ENCODE results near the gene DLGAP1. TPM values are rescaled to one million over a fixed set of nuclear protein-coding genes. Genes with fewer than 3 reads are reported as not detected.

Gene DLGAP1
- total and polyA plus RNA-seq, 4 donors = 0.75 to 6.6 (median 3.6) TPM

- H3K4me1 ChIP-seq (ENCODE audit: control insufficient read depth in 1 of 2, insufficient read depth in 2 of 2, low read length in 2 of 2) = no peaks in the 10 kb centered on the region
- ATAC-seq (ENCODE audit: low FRiP score) (no peak), DNase-seq (no peak)
- no peak overlapping the region for H3K4me3 ChIP-seq (ENCODE audit: low read length in 2 of 2)
- intact Hi-C loops (cut with DNase I) = no loop called here
- H3K9me3 ChIP-seq (ENCODE audit: control insufficient read depth, low read length) = no peaks in the 10 kb centered on the region
- H3K27me3 ChIP-seq (ENCODE audit: control insufficient read depth in 1 of 2, insufficient read depth in 2 of 2, low read length in 1 of 2) = no peaks in the 10 kb centered on the region
- no peak overlapping the region for H3K27ac ChIP-seq (ENCODE audit: low read depth in 1 of 2, low read length in 2 of 2)
- 74% methylated on average over 4 of the region's 4 CpGs for WGBS, 2 donors
- H3K36me3 ChIP-seq (ENCODE audit: control insufficient read depth in 1 of 2, insufficient read depth in 2 of 2, low read length in 1 of 2) = no peaks in the 10 kb centered on the region
Measured at GRCh38 chr18:3791238-3791637, 663.9 kb downstream of the DLGAP1 start.

GRCh38 chr18:3790703-3791102 lies 664.4 kb downstream of the DLGAP1 start:
- WGBS, 2 donors = 61 to 67% methylated on average over 5 of the region's 5 CpGs
- H3K27me3 ChIP-seq (ENCODE audit: control insufficient read depth in 1 of 2, insufficient read depth in 2 of 2, low read length in 1 of 2) = no peaks in the 10 kb centered on the region
- no peaks in the 10 kb centered on the region for H3K9me3 ChIP-seq (ENCODE audit: control insufficient read depth, low read length)

GRCh38 chr18:3789525-3789924 lies 665.6 kb downstream of the DLGAP1 start:
- WGBS, 2 donors = 96 to 97% methylated on average over 1 of the region's 1 CpG
- intact Hi-C loops (cut with DNase I) = no loop called here
- ATAC-seq (ENCODE audit: low FRiP score) = no peak

More at GRCh38 chr18:3790703-3791102, 664.4 kb downstream of the DLGAP1 start:
- DNase-seq = no peak
- ATAC-seq (ENCODE audit: low FRiP score) = no peak
- H3K4me3 ChIP-seq (ENCODE audit: low read length in 2 of 2) = no peak overlapping the region
- intact Hi-C loops (cut with DNase I) = no loop called here
- H3K27ac ChIP-seq (ENCODE audit: low read depth in 1 of 2, low read length in 2 of 2) = no peak overlapping the region
- no peaks in the 10 kb centered on the region for H3K4me1 ChIP-seq (ENCODE audit: control insufficient read depth in 1 of 2, insufficient read depth in 2 of 2, low read length in 2 of 2)
- H3K36me3 ChIP-seq (ENCODE audit: control insufficient read depth in 1 of 2, insufficient read depth in 2 of 2, low read length in 1 of 2) = peaks cover 0 to 2% of the 10 kb centered on the region in 2 donors

GRCh38 chr18:3784949-3785348 lies 670.2 kb downstream of the DLGAP1 start:
- 95 to 100% methylated on average over 1 of the region's 1 CpG for WGBS, 2 donors
- Histone ChIP-seq H3K4me3 (ENCODE audit: low read length in 2 of 2) (no peak overlapping the region), H3K27me3 (ENCODE audit: control insufficient read depth in 1 of 2, insufficient read depth in 2 of 2, low read length in 1 of 2) (no peaks in the 10 kb centered on the region), H3K27ac (ENCODE audit: low read depth in 1 of 2, low read length in 2 of 2) (no peak overlapping the region), H3K9me3 (ENCODE audit: control insufficient read depth, low read length) (peaks cover 1% of the 10 kb centered on the region), H3K4me1 (ENCODE audit: control insufficient read depth in 1 of 2, insufficient read depth in 2 of 2, low read length in 2 of 2) (no peaks in the 10 kb centered on the region), H3K36me3 (ENCODE audit: control insufficient read depth in 1 of 2, insufficient read depth in 2 of 2, low read length in 1 of 2) (peaks cover 0 to 2% of the 10 kb centered on the region in 2 donors)
- intact Hi-C loops (cut with DNase I) = no loop called here
- DNase-seq (no peak), ATAC-seq (ENCODE audit: low FRiP score) (no peak)

More at GRCh38 chr18:3789525-3789924, 665.6 kb downstream of the DLGAP1 start:
- Histone ChIP-seq H3K36me3 (ENCODE audit: control insufficient read depth in 1 of 2, insufficient read depth in 2 of 2, low read length in 1 of 2) (peaks cover 0 to 2% of the 10 kb centered on the region in 2 donors), H3K4me3 (ENCODE audit: low read length in 2 of 2) (no peak overlapping the region), H3K9me3 (ENCODE audit: control insufficient read depth, low read length) (peaks cover 1% of the 10 kb centered on the region), H3K27me3 (ENCODE audit: control insufficient read depth in 1 of 2, insufficient read depth in 2 of 2, low read length in 1 of 2) (no peaks in the 10 kb centered on the region), H3K4me1 (ENCODE audit: control insufficient read depth in 1 of 2, insufficient read depth in 2 of 2, low read length in 2 of 2) (no peaks in the 10 kb centered on the region), H3K27ac (ENCODE audit: low read depth in 1 of 2, low read length in 2 of 2) (no peak overlapping the region)
- DNase-seq = no peak

GRCh38 chr18:3782901-3783300 lies 672.2 kb downstream of the DLGAP1 start:
- H3K9me3 ChIP-seq (ENCODE audit: control insufficient read depth, low read length) = peaks cover 1% of the 10 kb centered on the region
- 96 to 99% methylated on average over 1 of the region's 1 CpG for WGBS, 2 donors
- no peak overlapping the region for H3K27ac ChIP-seq (ENCODE audit: low read depth in 1 of 2, low read length in 2 of 2)
- H3K4me1 ChIP-seq (ENCODE audit: control insufficient read depth in 1 of 2, insufficient read depth in 2 of 2, low read length in 2 of 2) = no peaks in the 10 kb centered on the region
- intact Hi-C loops (cut with DNase I) = no loop called here
- H3K27me3 ChIP-seq (ENCODE audit: control insufficient read depth in 1 of 2, insufficient read depth in 2 of 2, low read length in 1 of 2) = no peaks in the 10 kb centered on the region
- H3K4me3 ChIP-seq (ENCODE audit: low read length in 2 of 2) = no peak overlapping the region
- no peak for DNase-seq
- peaks cover 0 to 2% of the 10 kb centered on the region in 2 donors for H3K36me3 ChIP-seq (ENCODE audit: control insufficient read depth in 1 of 2, insufficient read depth in 2 of 2, low read length in 1 of 2)
- ATAC-seq (ENCODE audit: low FRiP score) = no peak

- DNase-seq (no peak), ATAC-seq (ENCODE audit: low FRiP score) (no peak)
- H3K36me3 ChIP-seq (ENCODE audit: control insufficient read depth in 1 of 2, insufficient read depth in 2 of 2, low read length in 1 of 2) = no peaks in the 10 kb centered on the region
- WGBS, 2 donors = 94 to 100% methylated on average over 1 of the region's 1 CpG
- no peak overlapping the region for H3K4me3 ChIP-seq (ENCODE audit: low read length in 2 of 2)
- intact Hi-C loops (cut with DNase I) = no loop called here
- H3K9me3 ChIP-seq (ENCODE audit: control insufficient read depth, low read length) = no peaks in the 10 kb centered on the region
- no peaks in the 10 kb centered on the region for H3K27me3 ChIP-seq (ENCODE audit: control insufficient read depth in 1 of 2, insufficient read depth in 2 of 2, low read length in 1 of 2)
- H3K4me1 ChIP-seq (ENCODE audit: control insufficient read depth in 1 of 2, insufficient read depth in 2 of 2, low read length in 2 of 2) = no peaks in the 10 kb centered on the region
- H3K27ac ChIP-seq (ENCODE audit: low read depth in 1 of 2, low read length in 2 of 2) = no peak overlapping the region
Measured at GRCh38 chr18:3777719-3778118, 677.4 kb downstream of the DLGAP1 start.

- DNase-seq (no peak), ATAC-seq (ENCODE audit: low FRiP score) (no peak)
- Histone ChIP-seq H3K4me3 (ENCODE audit: low read length in 2 of 2) (no peak overlapping the region), H3K27ac (ENCODE audit: low read depth in 1 of 2, low read length in 2 of 2) (no peak overlapping the region), H3K4me1 (ENCODE audit: control insufficient read depth in 1 of 2, insufficient read depth in 2 of 2, low read length in 2 of 2) (no peaks in the 10 kb centered on the region), H3K27me3 (ENCODE audit: control insufficient read depth in 1 of 2, insufficient read depth in 2 of 2, low read length in 1 of 2) (no peaks in the 10 kb centered on the region), H3K9me3 (ENCODE audit: control insufficient read depth, low read length) (no peaks in the 10 kb centered on the region), H3K36me3 (ENCODE audit: control insufficient read depth in 1 of 2, insufficient read depth in 2 of 2, low read length in 1 of 2) (no peaks in the 10 kb centered on the region)
- intact Hi-C loops (cut with DNase I) = no loop called here
- 96 to 99% methylated on average over 5 of the region's 5 CpGs for WGBS, 2 donors
Measured at GRCh38 chr18:3777122-3777521, 678.0 kb downstream of the DLGAP1 start.

- Histone ChIP-seq H3K27ac (ENCODE audit: low read depth in 1 of 2, low read length in 2 of 2) (no peak overlapping the region), H3K4me1 (ENCODE audit: control insufficient read depth in 1 of 2, insufficient read depth in 2 of 2, low read length in 2 of 2) (no peaks in the 10 kb centered on the region), H3K9me3 (ENCODE audit: control insufficient read depth, low read length) (no peaks in the 10 kb centered on the region), H3K4me3 (ENCODE audit: low read length in 2 of 2) (no peak overlapping the region), H3K27me3 (ENCODE audit: control insufficient read depth in 1 of 2, insufficient read depth in 2 of 2, low read length in 1 of 2) (no peaks in the 10 kb centered on the region), H3K36me3 (ENCODE audit: control insufficient read depth in 1 of 2, insufficient read depth in 2 of 2, low read length in 1 of 2) (no peaks in the 10 kb centered on the region)
- WGBS, 2 donors = 94% methylated on average over 5 of the region's 5 CpGs
- intact Hi-C loops (cut with DNase I) = no loop called here
- no peak for DNase-seq
- ATAC-seq (ENCODE audit: low FRiP score) = no peak
Measured at GRCh38 chr18:3775996-3776395, 679.1 kb downstream of the DLGAP1 start.

GRCh38 chr18:3773303-3773702 lies 681.8 kb downstream of the DLGAP1 start:
- Histone ChIP-seq H3K9me3 (ENCODE audit: control insufficient read depth, low read length) (no peaks in the 10 kb centered on the region), H3K36me3 (ENCODE audit: control insufficient read depth in 1 of 2, insufficient read depth in 2 of 2, low read length in 1 of 2) (no peaks in the 10 kb centered on the region), H3K27me3 (ENCODE audit: control insufficient read depth in 1 of 2, insufficient read depth in 2 of 2, low read length in 1 of 2) (no peaks in the 10 kb centered on the region), H3K4me1 (ENCODE audit: control insufficient read depth in 1 of 2, insufficient read depth in 2 of 2, low read length in 2 of 2) (no peaks in the 10 kb centered on the region), H3K27ac (ENCODE audit: low read depth in 1 of 2, low read length in 2 of 2) (no peak overlapping the region), H3K4me3 (ENCODE audit: low read length in 2 of 2) (no peak overlapping the region)
- no peak for DNase-seq
- intact Hi-C loops (cut with DNase I) = loop anchor here (5.0 kb wide), 2 partner anchors 99 to 294 kb away; no protein-coding TSS in a partner anchor
- 3 to 7% methylated on average over 1 of the region's 1 CpG for WGBS, 2 donors
- ATAC-seq (ENCODE audit: low FRiP score) = no peak

All from aorta (tissue), 5 donors.